Caco-2 (cell line): ENCODE results near the gene UTF1. TPM values are rescaled to one million over a fixed set of nuclear protein-coding genes. Genes with fewer than 3 reads are reported as not detected.

Experiments
- BruUV-seq: library from RNA; stranded (reverse); fragments of 400-500 nt; replicated peaks from 2 replicates; lab custom pipeline; 2021; lab: Mats Ljungman, UMichigan
- CTCF ChIA-PET: fragments of 300-600 bp; sonication (Branson Sonifier 250); formaldehyde crosslinking; loops from one replicate; lab custom pipeline; 2022; ENCODE audit warnings: antibody characterized with exemption; lab: Charles Lee
- POLR2A ChIA-PET: fragments of 300-600 bp; sonication (Branson Sonifier 250); formaldehyde crosslinking; loops from one replicate; lab custom pipeline; 2022; ENCODE audit warnings: antibody characterized with exemption; lab: Charles Lee
- DNase-seq, 2 experiments: peaks; one replicate each; pipeline versions ENCODE4 v3.0.0 to v3.0.0-alpha.2; 2020 to 2022
- H3K27me3 ChIP-seq: replicated peaks from 2 replicates; pipeline ENCODE4 v1.6.0; 2011; ENCODE audit warnings: low read length; ENCODE audit not compliant: control insufficient read depth, insufficient read depth
- H3K36me3 ChIP-seq: 2 replicates; pipeline ENCODE4 v1.5.1; 2011; ENCODE audit warnings: low read length; ENCODE audit not compliant: control insufficient read depth, insufficient read depth
- H3K4me1 ChIP-seq: fragments of 250-450 bp; sonication (Bioruptor Pico); 2 replicates; pipeline ENCODE4 v1.5.1; 2020; ENCODE audit warnings: mild to moderate bottlenecking
- H3K4me3 ChIP-seq: 2 replicates; pipeline ENCODE4 v1.5.1; 2011; ENCODE audit warnings: low read depth, mild to moderate bottlenecking, control low read depth, low read length
- H3K9me3 ChIP-seq: fragments of 250-450 bp; sonication (Bioruptor Pico); 2 replicates; pipeline ENCODE4 v1.5.1; 2020; ENCODE audit warnings: mild to moderate bottlenecking, moderate library complexity
- H3K27ac Mint-ChIP-seq: one replicate; pipeline ENCODE4 v1.8.0; 2022; ENCODE audit warnings: mixed read lengths; ENCODE audit not compliant: unreplicated experiment
- H3K27me3 Mint-ChIP-seq: one replicate; pipeline ENCODE4 v1.8.0; 2022; ENCODE audit warnings: mixed read lengths; ENCODE audit not compliant: insufficient read depth, unreplicated experiment
- H3K36me3 Mint-ChIP-seq: one replicate; pipeline ENCODE4 v1.8.0; 2022; ENCODE audit warnings: mild to moderate bottlenecking, mixed read lengths; ENCODE audit not compliant: insufficient read depth, unreplicated experiment
- H3K4me1 Mint-ChIP-seq: one replicate; pipeline ENCODE4 v1.8.0; 2022; ENCODE audit warnings: low read depth, mixed read lengths; ENCODE audit not compliant: unreplicated experiment
- H3K4me3 Mint-ChIP-seq: one replicate; pipeline ENCODE4 v1.8.0; 2022; ENCODE audit warnings: mild to moderate bottlenecking, moderate library complexity, mixed read lengths; ENCODE audit not compliant: unreplicated experiment
- H3K9me3 Mint-ChIP-seq: one replicate; pipeline ENCODE4 v1.8.0; 2022; ENCODE audit warnings: mixed read lengths; ENCODE audit not compliant: unreplicated experiment
- intact Hi-C: fragments of 100-400 bp; cut with micrococcal nuclease; formaldehyde crosslinking; loops from one replicate; pipeline ENCODE4 v1.10.0; 2022; ENCODE audit not compliant: unreplicated experiment
- total RNA-seq: library from RNA; stranded (reverse); gene quantifications from 2 replicates; pipeline ENCODE4 v1.2.3, GENCODE V29; 2022
- TF ChIP-seq, protein P1 (sequence below), 2 experiments: fragments of 200-600 bp in 1 of 2; IDR thresholded peaks; 1 replicate in 1 of 2; 2 replicates in 1 of 2; pipeline versions ENCODE4 v1.5.1 to v1.8.0; 2011 to 2022; ENCODE audit warnings: antibody characterized with exemption in 1 of 2, control low read depth in 1 of 2, inconsistent platforms in 1 of 2, low read depth in 1 of 2, low read length in 1 of 2, mild to moderate bottlenecking in 1 of 2, moderate library complexity in 1 of 2; ENCODE audit not compliant: insufficient read depth in 1 of 2, severe bottlenecking in 1 of 2, unreplicated experiment in 1 of 2

UTF1 gene
- total RNA-seq, 1 experiment from 2014 or later = not detected

GRCh38 chr10:133198206-133198605 lies 31.8 kb upstream of the UTF1 start:
- TF ChIP-seq, protein P1, sequence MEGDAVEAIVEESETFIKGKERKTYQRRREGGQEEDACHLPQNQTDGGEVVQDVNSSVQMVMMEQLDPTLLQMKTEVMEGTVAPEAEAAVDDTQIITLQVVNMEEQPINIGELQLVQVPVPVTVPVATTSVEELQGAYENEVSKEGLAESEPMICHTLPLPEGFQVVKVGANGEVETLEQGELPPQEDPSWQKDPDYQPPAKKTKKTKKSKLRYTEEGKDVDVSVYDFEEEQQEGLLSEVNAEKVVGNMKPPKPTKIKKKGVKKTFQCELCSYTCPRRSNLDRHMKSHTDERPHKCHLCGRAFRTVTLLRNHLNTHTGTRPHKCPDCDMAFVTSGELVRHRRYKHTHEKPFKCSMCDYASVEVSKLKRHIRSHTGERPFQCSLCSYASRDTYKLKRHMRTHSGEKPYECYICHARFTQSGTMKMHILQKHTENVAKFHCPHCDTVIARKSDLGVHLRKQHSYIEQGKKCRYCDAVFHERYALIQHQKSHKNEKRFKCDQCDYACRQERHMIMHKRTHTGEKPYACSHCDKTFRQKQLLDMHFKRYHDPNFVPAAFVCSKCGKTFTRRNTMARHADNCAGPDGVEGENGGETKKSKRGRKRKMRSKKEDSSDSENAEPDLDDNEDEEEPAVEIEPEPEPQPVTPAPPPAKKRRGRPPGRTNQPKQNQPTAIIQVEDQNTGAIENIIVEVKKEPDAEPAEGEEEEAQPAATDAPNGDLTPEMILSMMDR (IDR thresholded peaks at IDR 0.05; ENCODE audit: insufficient read depth in 1 of 2, low read depth in 1 of 2, low read length in 1 of 2, severe bottlenecking in 1 of 2, unreplicated experiment in 1 of 2) = no peak
- Mint-ChIP-seq H3K9me3 (peaks cover 13% of the 10 kb centered on the region), H3K27me3 (peaks cover 18% of the 10 kb centered on the region), H3K4me3 (no peak overlapping the region), H3K27ac (no peak overlapping the region), H3K4me1 (no peaks in the 10 kb centered on the region), H3K36me3 (no peaks in the 10 kb centered on the region)
- Histone ChIP-seq H3K4me1 (no peaks in the 10 kb centered on the region), H3K4me3 (no peak overlapping the region), H3K9me3 (peaks cover 5% of the 10 kb centered on the region; the same call in 1 of the 2 replicates), H3K27me3 (no peaks in the 10 kb centered on the region), H3K36me3 (no peaks in the 10 kb centered on the region)
- ChIA-PET POLR2A (no interaction called here), CTCF (no interaction called here)
- no peak for DNase-seq
- BruUV-seq = no TSS peak
- intact Hi-C loops = no loop called here

DNA sequence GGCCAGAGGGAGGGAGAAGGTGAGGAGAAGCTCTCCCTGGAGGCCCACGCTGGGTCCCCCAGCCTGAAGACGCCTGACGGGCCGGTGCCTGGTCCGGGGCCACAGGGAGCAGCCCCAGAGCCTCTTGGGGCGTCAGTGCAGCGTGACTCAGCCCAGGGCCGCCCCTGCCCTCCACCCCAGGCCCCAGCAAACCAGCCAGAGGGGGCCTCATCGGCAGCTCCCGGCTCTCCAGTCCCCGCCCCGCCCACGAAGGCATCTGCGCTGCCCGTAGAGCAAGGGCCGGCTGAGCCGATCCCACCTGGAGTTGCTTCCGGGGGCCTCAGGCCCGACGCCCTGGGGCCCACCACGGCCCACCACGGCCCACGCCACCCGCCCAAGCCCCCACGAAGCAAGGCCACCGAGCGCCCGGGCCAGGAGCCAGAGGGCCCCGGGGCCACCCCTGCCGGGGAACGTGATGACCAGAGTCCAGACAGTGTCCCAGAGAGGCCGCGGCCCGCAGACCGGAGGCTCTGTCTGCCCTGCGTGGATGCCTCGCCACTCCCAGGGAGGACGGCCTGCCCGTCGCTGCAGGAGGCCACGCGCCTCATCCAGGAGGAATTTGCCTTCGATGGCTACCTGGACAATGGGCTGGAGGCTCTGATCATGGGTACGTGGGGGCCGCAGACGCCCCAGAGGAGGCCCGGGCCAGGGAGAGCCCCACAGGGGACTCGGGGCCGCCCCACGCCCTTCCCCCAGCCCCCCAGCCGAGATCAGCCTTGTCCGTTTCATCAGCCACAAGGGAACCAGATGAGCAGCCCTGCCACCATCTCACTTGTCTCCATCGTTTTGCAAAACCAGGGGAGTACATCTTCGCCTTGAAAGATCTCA lies 31.2 kb upstream of the UTF1 start:
- no peak overlapping the region for H3K4me3 ChIP-seq
- Mint-ChIP-seq H3K27me3 (peaks cover 15% of the 10 kb centered on the region), H3K27ac (no peak overlapping the region), H3K36me3 (no peaks in the 10 kb centered on the region), H3K9me3 (peaks cover 6% of the 10 kb centered on the region), H3K4me1 (no peaks in the 10 kb centered on the region), H3K4me3 (no peak overlapping the region)
- TF ChIP-seq, protein P1 (IDR thresholded peaks at IDR 0.05; ENCODE audit: insufficient read depth in 1 of 2, low read depth in 1 of 2, low read length in 1 of 2, severe bottlenecking in 1 of 2, unreplicated experiment in 1 of 2) = no peak
- H3K4me1 ChIP-seq = no peaks in the 10 kb centered on the region
- H3K27me3 ChIP-seq = 0 out of 2 replicates have a peak, but pooled peaks cover 1% of the 10 kb centered on the region
- H3K36me3 ChIP-seq = no peaks in the 10 kb centered on the region
- no peak for DNase-seq
- CTCF ChIA-PET = no interaction called here
- BruUV-seq = no TSS peak
- intact Hi-C loops = no loop called here
- H3K9me3 ChIP-seq = peaks cover 5% of the 10 kb centered on the region; the same call in 1 of the 2 replicates
- POLR2A ChIA-PET = no interaction called here

DNA sequence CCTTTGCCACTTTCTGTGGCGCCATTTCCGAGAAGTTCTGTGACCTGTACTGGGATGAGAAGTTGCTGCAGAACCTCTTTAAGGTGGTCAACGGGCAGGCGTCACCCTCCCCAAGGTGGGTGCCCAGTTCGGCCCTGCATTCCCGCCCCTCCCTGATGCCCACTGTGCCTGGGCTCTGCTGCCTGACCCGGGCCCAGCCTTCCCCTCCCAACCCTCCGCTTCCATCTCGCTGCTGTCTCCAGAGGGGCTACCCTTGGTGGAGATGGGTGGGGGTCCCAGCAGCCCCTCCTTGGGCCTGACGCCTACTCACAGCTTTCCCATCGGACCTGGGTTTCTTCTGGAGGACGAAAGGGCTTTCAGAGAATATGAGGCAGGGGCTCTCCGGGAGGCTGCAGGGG lies 30.5 kb upstream of the UTF1 start:
- Mint-ChIP-seq H3K36me3 (no peaks in the 10 kb centered on the region), H3K27ac (no peak overlapping the region), H3K9me3 (no peaks in the 10 kb centered on the region), H3K4me3 (no peak overlapping the region), H3K4me1 (no peaks in the 10 kb centered on the region), H3K27me3 (peaks cover 14% of the 10 kb centered on the region)
- Histone ChIP-seq H3K27me3 (0 out of 2 replicates have a peak, but pooled peaks cover 1% of the 10 kb centered on the region), H3K4me3 (no peak overlapping the region), H3K36me3 (no peaks in the 10 kb centered on the region), H3K9me3 (peaks cover 5% of the 10 kb centered on the region; the same call in 1 of the 2 replicates), H3K4me1 (no peaks in the 10 kb centered on the region)
- TF ChIP-seq, protein P1 (IDR thresholded peaks at IDR 0.05; ENCODE audit: insufficient read depth in 1 of 2, low read depth in 1 of 2, low read length in 1 of 2, severe bottlenecking in 1 of 2, unreplicated experiment in 1 of 2) = no peak
- DNase-seq = no peak
- ChIA-PET CTCF (no interaction called here), POLR2A (no interaction called here)
- intact Hi-C loops = no loop called here
- no TSS peak for BruUV-seq
